IPS-18c (cell line): ENCODE measurements around the gene OR4C16.

Experiments used
- H3K4me3 ChIP-seq: 2 replicates; pipeline ENCODE4 v1.7.0; 2013; ENCODE audit warnings: low read depth, mild to moderate bottlenecking, low read length, moderate library complexity; ENCODE audit not compliant: insufficient read depth
- H3K9me3 ChIP-seq: one replicate; pipeline ENCODE4 v1.6.1; 2013; ENCODE audit warnings: mild to moderate bottlenecking, low read length, moderate library complexity; ENCODE audit not compliant: control insufficient read depth, insufficient read depth

Gene OR4C16

DNA sequence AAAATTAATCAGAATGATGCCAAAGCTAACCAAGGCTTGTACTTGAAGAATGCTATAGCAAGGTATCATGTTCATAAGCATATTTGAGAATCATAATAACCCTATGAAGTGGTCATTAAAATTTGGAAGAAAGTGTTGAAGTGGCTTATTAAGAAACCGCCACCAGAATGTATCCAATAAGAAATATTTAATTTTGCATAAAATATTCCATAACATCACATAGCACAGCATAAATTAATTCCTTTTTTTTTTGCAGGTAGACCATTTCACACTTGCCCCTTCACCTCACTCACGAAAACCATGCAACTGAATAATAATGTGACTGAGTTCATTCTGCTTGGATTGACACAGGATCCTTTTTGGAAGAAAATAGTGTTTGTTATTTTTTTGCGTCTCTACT lies at the start of gene OR4C16:
Gene OR4C16 (plus strand): TSS at position 301 of the 400 bp plus-strand sequence. CDS start 0 bp downstream, at position 301.
- no peak within 1 kb of the TSS for H3K4me3 ChIP-seq
- H3K9me3 ChIP-seq = peaks cover 14% of the 10 kb centered on the region

- H3K9me3 ChIP-seq = peaks cover 24% of the 10 kb centered on the region
- H3K4me3 ChIP-seq = no peak within 1 kb of the TSS
These were observed 17.8 kb upstream of the OR4C16 start, which contains the start of gene OR4C15 for GRCh38 chr11:55554169-55554568. OR4C15 (plus strand) TSS chr11:55554469; CDS start chr11:55554469, 0 bp downstream.

DNA sequence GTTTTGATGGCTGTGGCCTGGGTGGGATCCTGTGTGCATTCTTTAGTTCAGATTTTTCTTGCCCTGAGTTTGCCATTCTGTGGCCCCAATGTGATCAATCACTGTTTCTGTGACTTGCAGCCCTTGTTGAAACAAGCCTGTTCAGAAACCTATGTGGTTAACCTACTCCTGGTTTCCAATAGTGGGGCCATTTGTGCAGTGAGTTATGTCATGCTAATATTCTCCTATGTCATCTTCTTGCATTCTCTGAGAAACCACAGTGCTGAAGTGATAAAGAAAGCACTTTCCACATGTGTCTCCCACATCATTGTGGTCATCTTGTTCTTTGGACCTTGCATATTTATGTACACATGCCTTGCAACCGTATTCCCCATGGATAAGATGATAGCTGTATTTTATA lies 620 bp downstream of the OR4C16 start:
- H3K9me3 ChIP-seq = peaks cover 16% of the 10 kb centered on the region
- H3K4me3 ChIP-seq = no peak overlapping the region

GRCh38 chr11:55607545-55607944 lies 35.6 kb downstream of the OR4C16 start, which contains the start of gene OR4C11:
OR4C11 (minus strand) TSS chr11:55607645; CDS start chr11:55604373, 3,272 bp downstream.
- Histone ChIP-seq H3K4me3 (no peak within 1 kb of the TSS), H3K9me3 (no peaks in the 10 kb centered on the region)
